Smooth muscle cell (in vitro differentiated cells): ENCODE measurements around the gene SASH3. TPM values are rescaled to one million over a fixed set of nuclear protein-coding genes. Genes with fewer than 3 reads are reported as not detected.

ENCODE experiments used
- DNase-seq: peaks from one replicate; lab custom pipeline; 2025; ENCODE audit not compliant: unreplicated experiment; lab: John Stamatoyannopoulos, UW
- H2AFZ ChIP-seq: fragments of 200-600 bp; sonication (generic); 2 replicates; pipeline ENCODE4 v1.6.0; 2016; ENCODE audit warnings: antibody characterized with exemption, low read depth, mild to moderate bottlenecking
- H3F3A ChIP-seq: fragments of 200-600 bp; sonication (generic); 2 replicates; pipeline ENCODE4 v1.6.0; 2017; ENCODE audit warnings: antibody characterized with exemption, low read depth
- H3K27ac ChIP-seq: fragments of 200-600 bp; sonication (generic); 2 replicates; pipeline ENCODE4 v1.5.1; 2016; ENCODE audit warnings: low read depth, mild to moderate bottlenecking
- H3K27me3 ChIP-seq: fragments of 200-600 bp; sonication (generic); 2 replicates; pipeline ENCODE4 v1.6.1; 2016; ENCODE audit warnings: low read depth, mild to moderate bottlenecking
- H3K36me3 ChIP-seq: fragments of 200-600 bp; sonication (generic); 2 replicates; pipeline ENCODE4 v1.5.1; 2016; ENCODE audit warnings: low read depth
- H3K4me1 ChIP-seq: fragments of 200-600 bp; sonication (generic); 2 replicates; pipeline ENCODE4 v1.5.1; 2016; ENCODE audit warnings: low read depth
- H3K4me2 ChIP-seq: fragments of 200-600 bp; sonication (generic); 2 replicates; pipeline ENCODE4 v1.6.0; 2016; ENCODE audit warnings: mild to moderate bottlenecking
- H3K4me3 ChIP-seq: fragments of 200-600 bp; sonication (generic); 2 replicates; pipeline ENCODE4 v1.5.1; 2016; ENCODE audit warnings: mild to moderate bottlenecking
- H3K79me2 ChIP-seq: fragments of 200-600 bp; sonication (generic); 2 replicates; pipeline ENCODE4 v1.6.0; 2016; ENCODE audit warnings: low read depth, mild to moderate bottlenecking
- H3K9ac ChIP-seq: fragments of 200-600 bp; sonication (generic); 2 replicates; pipeline ENCODE4 v1.6.0; 2016; ENCODE audit warnings: low read depth
- H3K9me3 ChIP-seq: fragments of 200-600 bp; sonication (generic); replicated peaks from 2 replicates; pipeline ENCODE4 v1.5.1; 2016; ENCODE audit warnings: low read depth
- H4K20me1 ChIP-seq: fragments of 200-600 bp; sonication (generic); 2 replicates; pipeline ENCODE4 v1.6.0; 2016; ENCODE audit warnings: low read depth
- CTCF ChIP-seq: fragments of 200-600 bp; sonication (generic); IDR thresholded peaks from 2 replicates; pipeline ENCODE4 v1.5.1; 2017; ENCODE audit warnings: borderline replicate concordance, mild to moderate bottlenecking, antibody characterized with exemption; ENCODE audit not compliant: insufficient read depth, poor library complexity, severe bottlenecking
- WGBS: methylation state at CpG from one replicate; pipeline ENCODE4 v1.1.7; 2016; ENCODE audit warnings: low lambda C conversion rate; 5-methylcytosine and 5-hydroxymethylcytosine counted together
- polyA plus RNA-seq: library from polyadenylated mRNA; unstranded; fragments of >200 nt; fragmentation: Nextera tagmentation; extraction: Ambion mirVana; gene quantifications from 2 replicates; pipeline ENCODE4 v1.2.1, GENCODE V29; 2016
- total RNA-seq: library from RNA; depleted of rRNA; stranded (reverse); fragments of >200 nt; gene quantifications from 2 replicates; pipeline ENCODE4 v1.2.3, GENCODE V29; 2014

SASH3 gene
- total and polyA plus RNA-seq, 2 experiments from 2014 or later, result not detected

- Histone ChIP-seq H3K4me3 (no peak overlapping the region), H3F3A (no peaks in the 10 kb centered on the region), H3K79me2 (no peaks in the 10 kb centered on the region), H3K9me3 (no peaks in the 10 kb centered on the region), H3K36me3 (no peaks in the 10 kb centered on the region), H3K9ac (no peak overlapping the region), H3K27ac (no peak overlapping the region), H4K20me1 (no peaks in the 10 kb centered on the region), H3K4me2 (no peak overlapping the region), H3K4me1 (no peaks in the 10 kb centered on the region), H2AFZ (no peak overlapping the region), H3K27me3 (no peaks in the 10 kb centered on the region)
- no peak for DNase-seq
- 87% methylated on average over 7 of the region's 7 CpGs for WGBS
- no peak for TF ChIP-seq CTCF
Measured at GRCh38 chrX:129808829-129809796, 29.4 kb downstream of the SASH3 start.

GRCh38 chrX:129813662-129814368 is 34.1 kb downstream of the SASH3 start:
- H3K9ac ChIP-seq, result no peak overlapping the region
- H3K4me1 ChIP-seq, result no peaks in the 10 kb centered on the region
- no peak for DNase-seq
- no peaks in the 10 kb centered on the region for H4K20me1 ChIP-seq
- no peaks in the 10 kb centered on the region for H3F3A ChIP-seq
- no peaks in the 10 kb centered on the region for H3K79me2 ChIP-seq
- H2AFZ ChIP-seq, result no peak overlapping the region
- H3K27ac ChIP-seq, result no peak overlapping the region
- TF ChIP-seq CTCF, result no peak
- 83% methylated on average over 6 of the region's 6 CpGs for WGBS
- no peaks in the 10 kb centered on the region for H3K9me3 ChIP-seq
- no peaks in the 10 kb centered on the region for H3K27me3 ChIP-seq
- no peak overlapping the region for H3K4me3 ChIP-seq
- no peak overlapping the region for H3K4me2 ChIP-seq
- no peaks in the 10 kb centered on the region for H3K36me3 ChIP-seq

- H3K27me3 ChIP-seq, result no peaks in the 10 kb centered on the region
- no peaks in the 10 kb centered on the region for H3F3A ChIP-seq
- H3K4me2 ChIP-seq, result no peak overlapping the region
- H3K27ac ChIP-seq, result no peak overlapping the region
- H3K36me3 ChIP-seq, result peaks cover 4% of the 10 kb centered on the region
- H2AFZ ChIP-seq, result no peak overlapping the region
- no peak for DNase-seq
- WGBS, result 74% methylated on average over 2 of the region's 2 CpGs
- H3K4me3 ChIP-seq, result no peak overlapping the region
- no peak overlapping the region for H3K9ac ChIP-seq
- no peaks in the 10 kb centered on the region for H3K9me3 ChIP-seq
- H3K79me2 ChIP-seq, result no peaks in the 10 kb centered on the region
- peaks cover 5% of the 10 kb centered on the region for H4K20me1 ChIP-seq
- no peak for TF ChIP-seq CTCF
- no peaks in the 10 kb centered on the region for H3K4me1 ChIP-seq
Measured at GRCh38 chrX:129818123-129818522, 38.4 kb downstream of the SASH3 start.
